SK-N-SH treated with all-trans-retinoic acid at 6 μM for 48 hours (cell line): ENCODE measurements around the gene RFX3.
A peak's percentile ranks its signal among the peaks of the same experiment; 100 is the strongest.

Source experiments
- ATAC-seq: fragments of 200-7000 bp; cut with Tn5 transposase; 3 replicates; pipeline ENCODE4 v1.9.1; 2020; ENCODE audit warnings: mild to moderate bottlenecking, moderate library complexity
- ARNTL ChIP-seq: fragments of 450-650 bp; formaldehyde crosslinking; IDR thresholded peaks from 2 replicates; pipeline ENCODE4 v1.5.0; 2020; ENCODE audit warnings: low read depth, mild to moderate bottlenecking, moderate library complexity, borderline replicate concordance
- BACH2 ChIP-seq: fragments of 250-450 bp; sonication (Bioruptor Pico); IDR thresholded peaks from 2 replicates; pipeline ENCODE4 v1.9.0; 2021; ENCODE audit warnings: mild to moderate bottlenecking, borderline replicate concordance
- CSDC2 ChIP-seq: fragments of 250-450 bp; sonication (Bioruptor Pico); IDR thresholded peaks from 2 replicates; pipeline ENCODE4 v1.5.0; 2020; ENCODE audit warnings: mild to moderate bottlenecking, moderate library complexity
- ESRRG ChIP-seq: fragments of 250-450 bp; sonication (Bioruptor Pico); IDR thresholded peaks from 2 replicates; pipeline ENCODE4 v1.6.1; 2021; ENCODE audit warnings: mild to moderate bottlenecking
- GLIS3 ChIP-seq: fragments of 250-450 bp; sonication (Bioruptor Pico); IDR thresholded peaks from 2 replicates; pipeline ENCODE4 v1.5.0; 2020; ENCODE audit warnings: mild to moderate bottlenecking, moderate library complexity
- ISL1 ChIP-seq: fragments of 250-450 bp; sonication (Bioruptor Pico); IDR thresholded peaks from 2 replicates; pipeline ENCODE4 v2.1.2; 2022; ENCODE audit warnings: mild to moderate bottlenecking, moderate library complexity
- OSR1 ChIP-seq: fragments of 250-450 bp; sonication (Bioruptor Pico); IDR thresholded peaks from 2 replicates; pipeline ENCODE4 v1.8.0; 2022; ENCODE audit warnings: moderate library complexity, mild to moderate bottlenecking, inconsistent platforms
- PATZ1 ChIP-seq: fragments of 250-450 bp; sonication (Bioruptor Pico); IDR thresholded peaks from 2 replicates; pipeline ENCODE4 v1.8.0; 2020; ENCODE audit warnings: mild to moderate bottlenecking, moderate library complexity, borderline replicate concordance
- PPARA ChIP-seq: fragments of 250-450 bp; sonication (Bioruptor Pico); IDR thresholded peaks from 2 replicates; pipeline ENCODE4 v1.5.0; 2020; ENCODE audit warnings: mild to moderate bottlenecking, borderline replicate concordance
- RARB ChIP-seq: fragments of 250-450 bp; sonication (Bioruptor Pico); IDR thresholded peaks from 2 replicates; pipeline ENCODE4 v1.8.0; 2021; ENCODE audit warnings: mild to moderate bottlenecking, moderate library complexity
- SNAI2 ChIP-seq: fragments of 250-450 bp; sonication (Bioruptor Pico); IDR thresholded peaks from 2 replicates; pipeline ENCODE4 v1.5.0; 2020; ENCODE audit warnings: mild to moderate bottlenecking, moderate library complexity
- TCF4 ChIP-seq: fragments of 250-450 bp; sonication (Bioruptor Pico); IDR thresholded peaks from 2 replicates; pipeline ENCODE4 v1.8.0; 2021; ENCODE audit warnings: mild to moderate bottlenecking, moderate library complexity, borderline replicate concordance
- TOX ChIP-seq: fragments of 250-450 bp; sonication (Bioruptor Pico); IDR thresholded peaks from 2 replicates; pipeline ENCODE4 v1.8.0; 2021; ENCODE audit warnings: mild to moderate bottlenecking, moderate library complexity, borderline replicate concordance
- TSHZ2 ChIP-seq: fragments of 250-450 bp; sonication (Bioruptor Pico); IDR thresholded peaks from 2 replicates; pipeline ENCODE4 v1.5.0; 2020; ENCODE audit warnings: mild to moderate bottlenecking, moderate library complexity
- ZFP3 ChIP-seq: fragments of 250-450 bp; sonication (Bioruptor Pico); IDR thresholded peaks from 2 replicates; pipeline ENCODE4 v1.5.0; 2020; ENCODE audit warnings: mild to moderate bottlenecking, moderate library complexity
- ZFP30 ChIP-seq: fragments of 450-650 bp; formaldehyde crosslinking; IDR thresholded peaks from 2 replicates; pipeline ENCODE4 v1.5.0; 2022; ENCODE audit warnings: mild to moderate bottlenecking, moderate library complexity
- ZNF565 ChIP-seq: fragments of 450-650 bp; formaldehyde crosslinking; conservative IDR thresholded peaks from 2 replicates; pipeline ENCODE4 v1.5.0; 2020; ENCODE audit warnings: low read depth, mild to moderate bottlenecking, moderate library complexity
- ZNF70 ChIP-seq: fragments of 450-650 bp; formaldehyde crosslinking; IDR thresholded peaks from 2 replicates; pipeline ENCODE4 v1.5.0; 2020; ENCODE audit warnings: mild to moderate bottlenecking, moderate library complexity
- ZNF8 ChIP-seq: fragments of 450-650 bp; formaldehyde crosslinking; IDR thresholded peaks from 2 replicates; pipeline ENCODE4 v1.5.0; 2020; ENCODE audit warnings: mild to moderate bottlenecking, moderate library complexity
- TF ChIP-seq, protein P1 (sequence below): fragments of 250-450 bp; sonication (Bioruptor Pico); IDR thresholded peaks from 2 replicates; pipeline ENCODE4 v1.8.0; 2021; ENCODE audit warnings: low read depth, mild to moderate bottlenecking, moderate library complexity, borderline replicate concordance
- TF ChIP-seq, protein P2 (sequence below): fragments of 250-450 bp; sonication (Bioruptor Pico); IDR thresholded peaks from 2 replicates; pipeline ENCODE4 v1.5.1; 2021; ENCODE audit warnings: mild to moderate bottlenecking, moderate library complexity
- TF ChIP-seq, protein P3 (sequence below): fragments of 250-450 bp; sonication (Bioruptor Pico); IDR thresholded peaks from 2 replicates; pipeline ENCODE4 v1.5.1; 2020; ENCODE audit warnings: low read depth, mild to moderate bottlenecking, moderate library complexity

RFX3 gene

DNA sequence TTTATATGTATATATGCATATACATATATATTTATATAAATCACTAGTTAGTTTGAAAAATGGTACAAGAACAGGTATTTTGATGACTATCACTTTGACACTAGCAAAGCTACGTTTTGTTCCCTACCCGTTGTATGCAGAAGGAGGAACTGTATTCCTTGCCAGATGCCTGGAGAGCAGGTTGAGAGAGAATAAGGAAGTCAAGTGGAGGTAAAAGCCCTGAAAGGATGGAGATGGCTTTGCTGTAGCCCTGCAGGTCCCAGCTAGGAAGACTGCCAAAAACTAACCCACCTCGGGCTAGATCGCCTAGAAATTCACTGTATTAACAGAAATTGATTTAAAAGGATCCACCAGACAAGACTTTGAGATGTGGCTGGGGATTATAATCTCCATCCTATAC lies 229.3 kb downstream of the RFX3 start:
- TF ChIP-seq ZNF565 (CRISPR knock-in tag), result no peak
- TF ChIP-seq ARNTL (CRISPR knock-in tag), result no peak
- TF ChIP-seq TOX (CRISPR knock-in tag), result no peak
- TF ChIP-seq ZFP30 (CRISPR knock-in tag), result no peak
- TF ChIP-seq GLIS3 (CRISPR knock-in tag), result no peak
- TF ChIP-seq PPARA, result no peak
- no peak for TF ChIP-seq CSDC2
- no peak for TF ChIP-seq ISL1 (CRISPR knock-in tag)
- TF ChIP-seq, protein P1, sequence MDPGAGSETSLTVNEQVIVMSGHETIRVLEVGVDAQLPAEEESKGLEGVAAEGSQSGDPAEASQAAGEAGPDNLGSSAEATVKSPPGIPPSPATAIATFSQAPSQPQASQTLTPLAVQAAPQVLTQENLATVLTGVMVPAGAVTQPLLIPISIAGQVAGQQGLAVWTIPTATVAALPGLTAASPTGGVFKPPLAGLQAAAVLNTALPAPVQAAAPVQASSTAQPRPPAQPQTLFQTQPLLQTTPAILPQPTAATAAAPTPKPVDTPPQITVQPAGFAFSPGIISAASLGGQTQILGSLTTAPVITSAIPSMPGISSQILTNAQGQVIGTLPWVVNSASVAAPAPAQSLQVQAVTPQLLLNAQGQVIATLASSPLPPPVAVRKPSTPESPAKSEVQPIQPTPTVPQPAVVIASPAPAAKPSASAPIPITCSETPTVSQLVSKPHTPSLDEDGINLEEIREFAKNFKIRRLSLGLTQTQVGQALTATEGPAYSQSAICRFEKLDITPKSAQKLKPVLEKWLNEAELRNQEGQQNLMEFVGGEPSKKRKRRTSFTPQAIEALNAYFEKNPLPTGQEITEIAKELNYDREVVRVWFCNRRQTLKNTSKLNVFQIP (CRISPR knock-in tag), result no peak
- no peak for TF ChIP-seq TSHZ2 (CRISPR knock-in tag)
- TF ChIP-seq PATZ1 (CRISPR knock-in tag), result no peak
- no peak for TF ChIP-seq OSR1
- TF ChIP-seq, protein P2, sequence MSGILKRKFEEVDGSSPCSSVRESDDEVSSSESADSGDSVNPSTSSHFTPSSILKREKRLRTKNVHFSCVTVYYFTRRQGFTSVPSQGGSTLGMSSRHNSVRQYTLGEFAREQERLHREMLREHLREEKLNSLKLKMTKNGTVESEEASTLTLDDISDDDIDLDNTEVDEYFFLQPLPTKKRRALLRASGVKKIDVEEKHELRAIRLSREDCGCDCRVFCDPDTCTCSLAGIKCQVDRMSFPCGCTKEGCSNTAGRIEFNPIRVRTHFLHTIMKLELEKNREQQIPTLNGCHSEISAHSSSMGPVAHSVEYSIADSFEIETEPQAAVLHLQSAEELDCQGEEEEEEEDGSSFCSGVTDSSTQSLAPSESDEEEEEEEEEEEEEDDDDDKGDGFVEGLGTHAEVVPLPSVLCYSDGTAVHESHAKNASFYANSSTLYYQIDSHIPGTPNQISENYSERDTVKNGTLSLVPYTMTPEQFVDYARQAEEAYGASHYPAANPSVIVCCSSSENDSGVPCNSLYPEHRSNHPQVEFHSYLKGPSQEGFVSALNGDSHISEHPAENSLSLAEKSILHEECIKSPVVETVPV (CRISPR knock-in tag), result no peak
- no peak for TF ChIP-seq ZFP3 (CRISPR knock-in tag)
- TF ChIP-seq, protein P3, sequence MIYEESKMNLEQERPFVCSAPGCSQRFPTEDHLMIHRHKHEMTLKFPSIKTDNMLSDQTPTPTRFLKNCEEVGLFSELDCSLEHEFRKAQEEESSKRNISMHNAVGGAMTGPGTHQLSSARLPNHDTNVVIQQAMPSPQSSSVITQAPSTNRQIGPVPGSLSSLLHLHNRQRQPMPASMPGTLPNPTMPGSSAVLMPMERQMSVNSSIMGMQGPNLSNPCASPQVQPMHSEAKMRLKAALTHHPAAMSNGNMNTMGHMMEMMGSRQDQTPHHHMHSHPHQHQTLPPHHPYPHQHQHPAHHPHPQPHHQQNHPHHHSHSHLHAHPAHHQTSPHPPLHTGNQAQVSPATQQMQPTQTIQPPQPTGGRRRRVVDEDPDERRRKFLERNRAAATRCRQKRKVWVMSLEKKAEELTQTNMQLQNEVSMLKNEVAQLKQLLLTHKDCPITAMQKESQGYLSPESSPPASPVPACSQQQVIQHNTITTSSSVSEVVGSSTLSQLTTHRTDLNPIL, result no peak
- TF ChIP-seq ZNF70 (CRISPR knock-in tag), result no peak
- no peak for TF ChIP-seq ZNF8
- no peak for TF ChIP-seq TCF4 (CRISPR knock-in tag)
- no peak for TF ChIP-seq RARB
- no peak for TF ChIP-seq BACH2 (CRISPR knock-in tag)
- TF ChIP-seq, all 23 proteins: peak for 0
- no peak for ATAC-seq

- ATAC-seq, result 0 out of 3 replicates have a peak, but pooled peaks have one; percentile 21
- TF ChIP-seq ESRRG (CRISPR knock-in tag), result no peak
- no peak for TF ChIP-seq RARB
- TF ChIP-seq ZNF70 (CRISPR knock-in tag), result no peak
- no peak for TF ChIP-seq PATZ1 (CRISPR knock-in tag)
- TF ChIP-seq, protein P2 (CRISPR knock-in tag), result no peak
- no peak for TF ChIP-seq ZFP30 (CRISPR knock-in tag)
- TF ChIP-seq BACH2 (CRISPR knock-in tag), result no peak
- TF ChIP-seq ZFP3 (CRISPR knock-in tag), result no peak
- TF ChIP-seq SNAI2, result no peak
- TF ChIP-seq PPARA, result no peak
- TF ChIP-seq ARNTL (CRISPR knock-in tag), result no peak
Measured at GRCh38 chr9:3292311-3292710, 233.5 kb downstream of the RFX3 start.
